HG03064 (cell line): Measurements from ENCODE around the gene WASF2.
"Not testable (repeated sequence)": the region's sequence is repeated elsewhere in the genome, so short reads cannot be mapped to it uniquely, and the experiment has no call there.

ENCODE experiments used
- ATAC-seq: cut with Tn5 transposase; IDR thresholded peaks from one replicate; pipeline ENCODE4 v1.9.1; 2021; ENCODE audit warnings: low read depth; ENCODE audit not compliant: unreplicated experiment

WASF2 gene

GRCh38 chr1:27463916-27464315 is 26.1 kb downstream of the WASF2 start:
- ATAC-seq = not testable (repeated sequence)

- ATAC-seq = not testable (repeated sequence)
These were observed 31.4 kb downstream of the WASF2 start for GRCh38 chr1:27458521-27458920.

GRCh38 chr1:27455139-27455811 is 34.7 kb downstream of the WASF2 start:
- ATAC-seq = no peak

GRCh38 chr1:27454610-27455009 is 35.4 kb downstream of the WASF2 start:
- ATAC-seq = no peak

GRCh38 chr1:27451343-27451742 is 38.6 kb downstream of the WASF2 start:
- no peak for ATAC-seq

- ATAC-seq = no peak
These were observed 41.0 kb downstream of the WASF2 start for GRCh38 chr1:27448982-27449381.

GRCh38 chr1:27447883-27448282 is 42.1 kb downstream of the WASF2 start:
- no peak for ATAC-seq

GRCh38 chr1:27447399-27447798 is 42.6 kb downstream of the WASF2 start:
- no peak for ATAC-seq

- ATAC-seq = no peak
These were observed 43.4 kb downstream of the WASF2 start for GRCh38 chr1:27446496-27447020.

- no peak for ATAC-seq
These were observed 44.6 kb downstream of the WASF2 start for GRCh38 chr1:27445177-27445936.

GRCh38 chr1:27444632-27445031 is 45.3 kb downstream of the WASF2 start:
- ATAC-seq = no peak

GRCh38 chr1:27439150-27439549 is 50.8 kb downstream of the WASF2 start:
- no peak for ATAC-seq

- ATAC-seq = no peak
These were observed 51.3 kb downstream of the WASF2 start for GRCh38 chr1:27438621-27439061.

- no peak for ATAC-seq
These were observed 53.5 kb downstream of the WASF2 start for GRCh38 chr1:27436204-27437159.

- no peak for ATAC-seq
These were observed 54.3 kb downstream of the WASF2 start for GRCh38 chr1:27435566-27436203.

- ATAC-seq = no peak
These were observed 56.3 kb downstream of the WASF2 start for GRCh38 chr1:27433706-27434105.

- not testable (repeated sequence) for ATAC-seq
These were observed 57.2 kb downstream of the WASF2 start for GRCh38 chr1:27432725-27433124.

GRCh38 chr1:27431601-27431940 is 58.4 kb downstream of the WASF2 start:
- no peak for ATAC-seq

- ATAC-seq = no peak
These were observed 58.9 kb downstream of the WASF2 start for GRCh38 chr1:27430903-27431600.

GRCh38 chr1:27429029-27429425 is 60.9 kb downstream of the WASF2 start:
- no peak for ATAC-seq
